Measurements from ENCODE around the gene NEURL2.

- TF ChIP-seq POLR2AphosphoS5 (IDR thresholded peaks at IDR 0.05) (no peak), POLR2A (IDR thresholded peaks at IDR 0.05) (no peak)
These were observed 21.3 kb upstream of the NEURL2 start for GRCh38 chr20:45912344-45912682.
